Keratinocyte (primary cell): ENCODE data around the gene ETV1. TPM values are rescaled to one million over a fixed set of nuclear protein-coding genes. Genes with fewer than 3 reads are reported as not detected.

Experiments used
- DNase-seq: peaks from one replicate; pipeline ENCODE4 v3.0.0-alpha.2; 2011; ENCODE audit warnings: low read depth, missing footprints, low spot score
- FAIRE-seq: peaks from 2 replicates; lab custom pipeline; 2011; peaks lifted over from hg19 to GRCh38; lab: Jason Lieb, UNC
- H2AFZ ChIP-seq: 2 replicates; pipeline ENCODE4 v1.6.0; 2012; ENCODE audit warnings: low read length, control low read depth, inconsistent platforms; ENCODE audit not compliant: control insufficient read depth
- H3K27ac ChIP-seq: 2 replicates; pipeline ENCODE4 v1.5.1; 2011; ENCODE audit warnings: low read length; ENCODE audit not compliant: control insufficient read depth, insufficient read depth
- H3K27me3 ChIP-seq: 3 replicates; pipeline ENCODE4 v1.6.0; 2011; ENCODE audit warnings: low read length; ENCODE audit not compliant: control insufficient read depth, insufficient read depth; ENCODE audit errors: extremely low read depth
- H3K36me3 ChIP-seq, 2 experiments: 2 replicates in 1 of 2; 3 replicates in 1 of 2; pipeline ENCODE4 v1.5.1; 2011; ENCODE audit warnings: low read length in 2 of 2, mild to moderate bottlenecking in 1 of 2; ENCODE audit not compliant: control insufficient read depth in 2 of 2, insufficient read depth in 2 of 2; ENCODE audit errors: extremely low read depth in 1 of 2
- H3K4me1 ChIP-seq: 3 replicates; pipeline ENCODE4 v1.5.1; 2011; ENCODE audit warnings: low read length; ENCODE audit not compliant: control insufficient read depth, insufficient read depth; ENCODE audit errors: extremely low read depth
- H3K4me2 ChIP-seq: 3 replicates; pipeline ENCODE4 v1.6.0; 2011; ENCODE audit warnings: low read depth, low read length; ENCODE audit not compliant: control insufficient read depth, insufficient read depth; ENCODE audit errors: extremely low read depth
- H3K4me3 ChIP-seq, 3 experiments: fragments of 200-600 bp in 1 of 3; sonication (generic) in 1 of 3; 2 replicates in 2 of 3; 3 replicates in 1 of 3; pipeline ENCODE4 v1.5.1; 2011 to 2016; ENCODE audit warnings: low read length in 3 of 3, mild to moderate bottlenecking in 3 of 3, control low read depth in 2 of 3, inconsistent platforms in 1 of 3, low read depth in 1 of 3, mixed read lengths in 1 of 3, mixed run types in 1 of 3, moderate library complexity in 1 of 3; ENCODE audit not compliant: control insufficient read depth in 2 of 3, insufficient read depth in 2 of 3; ENCODE audit errors: extremely low read depth in 1 of 3
- H3K79me2 ChIP-seq: 2 replicates; pipeline ENCODE4 v1.6.0; 2012; ENCODE audit warnings: low read length; ENCODE audit not compliant: control insufficient read depth, insufficient read depth
- H3K9ac ChIP-seq: 3 replicates; pipeline ENCODE4 v1.6.0; 2011; ENCODE audit warnings: low read length; ENCODE audit not compliant: control insufficient read depth, insufficient read depth; ENCODE audit errors: extremely low read depth
- H3K9me1 ChIP-seq: 3 replicates; pipeline ENCODE4 v1.6.0; 2011; ENCODE audit warnings: low read length; ENCODE audit not compliant: control insufficient read depth, insufficient read depth; ENCODE audit errors: extremely low read depth
- H3K9me3 ChIP-seq: 2 replicates; pipeline ENCODE4 v1.5.1; 2012; ENCODE audit warnings: low read depth, low read length; ENCODE audit not compliant: control insufficient read depth
- H4K20me1 ChIP-seq: 3 replicates; pipeline ENCODE4 v1.6.0; 2011; ENCODE audit warnings: low read length; ENCODE audit not compliant: control insufficient read depth, insufficient read depth; ENCODE audit errors: extremely low read depth
- CTCF ChIP-seq, 3 experiments: IDR thresholded peaks in 1 of 3; conservative IDR thresholded peaks in 1 of 3; optimal IDR thresholded peaks in 1 of 3; 2 replicates in 2 of 3; 3 replicates in 1 of 3; pipeline versions ENCODE3 to v1.5.1; 2011; ENCODE audit warnings: low read length in 3 of 3, mild to moderate bottlenecking in 3 of 3, moderate library complexity in 2 of 3, control low read depth in 1 of 3, inconsistent platforms in 1 of 3; ENCODE audit not compliant: insufficient read depth in 2 of 3; ENCODE audit errors: extremely low read depth in 1 of 3
- EZH2 ChIP-seq: IDR thresholded peaks from one replicate; pipeline ENCODE4 v1.6.1; 2012; ENCODE audit warnings: inconsistent platforms, mild to moderate bottlenecking, low read length, moderate library complexity
- dilution Hi-C: fragments of 300-500 bp; cut with MboI; formaldehyde crosslinking; loops from one replicate; pipeline ENCODE4 v1.7.0; 2020; ENCODE audit warnings: low sequenced_read_pairs; ENCODE audit not compliant: extremely low pct_ligation_motif_present
- polyA plus RNA-seq, 5 experiments: library from polyadenylated mRNA; depleted of rRNA in 3 of 5; stranded (reverse) in 3 of 5; stranded (forward) in 1 of 5; unstranded in 1 of 5; fragments of >200 nt; gene quantifications; 1 replicate in 1 of 5; 2 replicates in 3 of 5; 3 replicates in 1 of 5; pipeline versions ENCODE4 v1.2.1 to v1.2.3, GENCODE V29; 2011 to 2012; ENCODE audit warnings: missing spikeins in 2 of 5, low read depth in 1 of 5, low replicate concordance in 1 of 5

ETV1 gene
- polyA plus RNA-seq, 1 donor (not counting 4 experiments of a cell fraction or from before 2014, with no cell fraction given): 5.0 TPM

- Histone ChIP-seq H3K4me1 (no peaks in the 10 kb centered on the region), H3K4me2 (no peak overlapping the region), H3K4me3 (no peak overlapping the region), H3K27ac (no peak overlapping the region), H3K9me1 (no peaks in the 10 kb centered on the region), H2AFZ (no peak overlapping the region), H3K36me3 (no peaks in the 10 kb centered on the region), H4K20me1 (no peaks in the 10 kb centered on the region), H3K9ac (no peak overlapping the region), H3K9me3 (no peaks in the 10 kb centered on the region), H3K79me2 (no peaks in the 10 kb centered on the region), H3K27me3 (no peaks in the 10 kb centered on the region)
- TF ChIP-seq CTCF (optimal IDR thresholded peaks at IDR 0.05 in 1 of 3, IDR thresholded peaks at IDR 0.05 in 1 of 3, conservative IDR thresholded peaks at IDR 0.05 in 1 of 3; ENCODE audit: extremely low read depth in 1 of 3, insufficient read depth in 2 of 3, low read length in 3 of 3) (no peak), EZH2 (no peak)
- dilution Hi-C loops: no loop called here
- FAIRE-seq: no peak
- DNase-seq: no peak
These were observed 77.6 kb downstream of the ETV1 start for GRCh38 chr7:13911909-13912308.

GRCh38 chr7:13910805-13911551, 78.5 kb downstream of the ETV1 start:
- no peak for TF ChIP-seq EZH2
- no peak for TF ChIP-seq CTCF (optimal IDR thresholded peaks at IDR 0.05 in 1 of 3, IDR thresholded peaks at IDR 0.05 in 1 of 3, conservative IDR thresholded peaks at IDR 0.05 in 1 of 3; ENCODE audit: extremely low read depth in 1 of 3, insufficient read depth in 2 of 3, low read length in 3 of 3)
- Histone ChIP-seq H3K9me1 (no peaks in the 10 kb centered on the region), H3K79me2 (no peaks in the 10 kb centered on the region), H3K9me3 (no peaks in the 10 kb centered on the region), H3K9ac (no peak overlapping the region), H3K27ac (no peak overlapping the region), H3K4me3 (no peak overlapping the region), H3K27me3 (no peaks in the 10 kb centered on the region), H2AFZ (no peak overlapping the region), H3K36me3 (no peaks in the 10 kb centered on the region), H4K20me1 (no peaks in the 10 kb centered on the region), H3K4me1 (no peaks in the 10 kb centered on the region), H3K4me2 (no peak overlapping the region)
- FAIRE-seq: no peak
- no peak for DNase-seq
- dilution Hi-C loops: no loop called here
